Cardiac muscle cell (in vitro differentiated cells and primary cell): Measurements from ENCODE around the gene ZFP36L2. TPM values are rescaled to one million over a fixed set of nuclear protein-coding genes. Genes with fewer than 3 reads are reported as not detected.

ENCODE experiments used
- DNase-seq, 2 donors: peaks; one replicate each; pipeline versions ENCODE4 v3.0.0 to v3.0.0-alpha.2; 2010 to 2017; ENCODE audit warnings: low read depth in 1 of 2, low spot score in 1 of 2
- H3K27ac ChIP-seq: fragments of 200-600 bp; sonication (generic); 2 replicates; pipeline ENCODE4 v1.5.1; 2016
- H3K27me3 ChIP-seq: fragments of 200-600 bp; sonication (generic); 2 replicates; pipeline ENCODE4 v1.6.0; 2016; ENCODE audit warnings: control low read depth
- H3K36me3 ChIP-seq: fragments of 200-600 bp; sonication (generic); 2 replicates; pipeline ENCODE4 v1.5.1; 2016; ENCODE audit warnings: control low read depth
- H3K4me1 ChIP-seq: fragments of 200-600 bp; sonication (generic); 2 replicates; pipeline ENCODE4 v1.8.1; 2017; ENCODE audit warnings: low read depth, mild to moderate bottlenecking, mixed run types
- H3K4me3 ChIP-seq: fragments of 200-600 bp; sonication (generic); 2 replicates; pipeline ENCODE4 v1.5.1; 2016; ENCODE audit warnings: mild to moderate bottlenecking
- H3K9me3 ChIP-seq: fragments of 200-600 bp; sonication (generic); 2 replicates; pipeline ENCODE4 v1.5.1; 2017; ENCODE audit warnings: low read depth, mild to moderate bottlenecking, control low read depth
- polyA plus RNA-seq: library from polyadenylated mRNA; unstranded; fragments of >200 nt; fragmentation: Nextera tagmentation; extraction: Ambion mirVana; gene quantifications from 2 replicates; pipeline ENCODE4 v1.2.1, GENCODE V29; 2016
- total RNA-seq: library from RNA; depleted of rRNA; stranded (reverse); fragments of >200 nt; gene quantifications from 2 replicates; pipeline ENCODE4 v1.2.3, GENCODE V29; 2016
- TF ChIP-seq, protein P1 (sequence below): IDR thresholded peaks from 2 replicates; pipeline ENCODE4 v1.5.1; 2012; ENCODE audit warnings: low read depth, mild to moderate bottlenecking, low read length

Gene ZFP36L2
- total and polyA plus RNA-seq, 2 experiments from 2014 or later, result 27.6 to 73.9 TPM

DNA sequence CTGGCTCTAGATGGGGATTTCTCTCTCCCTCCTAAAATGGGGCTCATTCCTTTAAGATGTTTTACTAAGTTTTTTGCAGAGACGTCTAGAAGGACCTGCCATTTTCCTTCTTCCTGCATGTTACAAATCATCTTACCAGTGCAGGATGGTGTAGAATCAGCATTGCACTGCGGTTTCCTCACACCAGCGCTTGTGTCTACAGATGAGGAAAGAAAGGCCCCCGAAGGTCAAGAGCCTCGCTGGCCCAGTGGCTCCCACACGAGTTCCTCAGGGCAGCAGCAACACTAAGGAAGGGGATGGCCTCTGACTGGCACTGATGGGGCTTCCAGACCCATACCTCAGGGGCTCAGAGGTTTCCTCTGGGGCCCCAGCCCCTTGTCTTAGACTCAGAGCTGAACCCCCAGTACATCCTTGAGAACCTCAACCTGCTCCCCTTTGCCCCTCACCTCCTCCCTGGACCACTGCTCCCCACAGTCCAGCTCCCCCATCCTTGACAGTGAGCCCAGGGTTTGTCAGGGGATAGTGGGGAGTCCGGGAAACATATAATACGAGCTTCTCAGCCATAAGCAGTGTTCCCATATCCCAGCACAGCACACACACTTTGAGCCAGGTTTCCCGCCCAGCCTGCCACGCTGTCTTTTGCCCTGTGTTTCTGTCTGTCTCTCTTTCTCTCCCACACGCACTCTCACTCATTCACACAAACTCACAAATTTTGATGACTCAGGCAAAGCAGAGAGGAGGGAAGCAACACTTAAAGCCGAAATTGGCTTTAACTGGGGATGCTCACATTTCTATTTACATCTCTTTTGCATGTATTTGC, 29.4 kb downstream of the ZFP36L2 start:
- TF ChIP-seq, protein P1, sequence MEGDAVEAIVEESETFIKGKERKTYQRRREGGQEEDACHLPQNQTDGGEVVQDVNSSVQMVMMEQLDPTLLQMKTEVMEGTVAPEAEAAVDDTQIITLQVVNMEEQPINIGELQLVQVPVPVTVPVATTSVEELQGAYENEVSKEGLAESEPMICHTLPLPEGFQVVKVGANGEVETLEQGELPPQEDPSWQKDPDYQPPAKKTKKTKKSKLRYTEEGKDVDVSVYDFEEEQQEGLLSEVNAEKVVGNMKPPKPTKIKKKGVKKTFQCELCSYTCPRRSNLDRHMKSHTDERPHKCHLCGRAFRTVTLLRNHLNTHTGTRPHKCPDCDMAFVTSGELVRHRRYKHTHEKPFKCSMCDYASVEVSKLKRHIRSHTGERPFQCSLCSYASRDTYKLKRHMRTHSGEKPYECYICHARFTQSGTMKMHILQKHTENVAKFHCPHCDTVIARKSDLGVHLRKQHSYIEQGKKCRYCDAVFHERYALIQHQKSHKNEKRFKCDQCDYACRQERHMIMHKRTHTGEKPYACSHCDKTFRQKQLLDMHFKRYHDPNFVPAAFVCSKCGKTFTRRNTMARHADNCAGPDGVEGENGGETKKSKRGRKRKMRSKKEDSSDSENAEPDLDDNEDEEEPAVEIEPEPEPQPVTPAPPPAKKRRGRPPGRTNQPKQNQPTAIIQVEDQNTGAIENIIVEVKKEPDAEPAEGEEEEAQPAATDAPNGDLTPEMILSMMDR, result no peak
- peaks cover 28% of the 10 kb centered on the region for H3K4me1 ChIP-seq
- H3K27ac ChIP-seq, result no peak overlapping the region
- H3K4me3 ChIP-seq, result no peak overlapping the region
- DNase-seq, result no peak
- no peaks in the 10 kb centered on the region for H3K27me3 ChIP-seq
- no peaks in the 10 kb centered on the region for H3K36me3 ChIP-seq
- no peaks in the 10 kb centered on the region for H3K9me3 ChIP-seq

DNA sequence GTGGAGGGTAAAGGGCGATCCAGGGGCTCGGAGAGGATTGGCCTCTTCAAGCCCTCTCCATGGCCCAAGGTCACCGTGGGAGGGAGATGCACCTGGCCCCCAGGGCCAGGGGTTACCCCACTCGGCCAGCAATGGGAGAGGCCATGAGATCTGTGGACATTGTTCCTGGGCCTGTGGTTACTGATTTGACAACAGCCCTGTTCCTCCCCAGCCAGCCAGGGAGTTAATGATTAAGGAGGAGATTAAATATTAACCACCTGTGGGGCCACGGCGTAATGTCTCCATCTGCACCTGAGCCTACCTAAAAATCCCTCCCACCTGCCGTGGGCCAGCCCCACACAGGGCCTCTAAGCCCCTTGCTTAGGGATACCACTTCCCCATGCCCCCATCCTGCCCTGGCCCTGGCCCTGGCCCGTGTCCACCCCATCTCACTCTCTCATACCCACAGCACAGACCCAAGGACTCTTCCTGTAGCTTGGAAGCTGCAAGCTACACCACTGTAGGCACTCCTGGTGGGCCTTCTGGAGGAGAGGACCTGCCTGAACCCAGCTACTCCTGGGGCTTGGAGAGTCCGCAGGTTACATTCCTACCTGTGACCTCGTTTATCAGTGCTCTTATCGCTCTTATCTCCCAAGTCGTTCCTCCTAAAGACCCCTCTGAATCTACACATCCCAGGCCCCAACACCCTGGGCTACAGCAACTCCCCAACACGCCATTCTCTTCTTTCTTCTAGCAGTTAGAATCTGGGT, 32.1 kb downstream of the ZFP36L2 start:
- Histone ChIP-seq H3K9me3 (no peaks in the 10 kb centered on the region), H3K36me3 (no peaks in the 10 kb centered on the region), H3K27me3 (no peaks in the 10 kb centered on the region), H3K4me3 (no peak overlapping the region), H3K4me1 (peaks cover 36% of the 10 kb centered on the region), H3K27ac (peak overlapping the region; percentile 8)
- TF ChIP-seq, protein P1, result no peak
- DNase-seq, result no peak

DNA sequence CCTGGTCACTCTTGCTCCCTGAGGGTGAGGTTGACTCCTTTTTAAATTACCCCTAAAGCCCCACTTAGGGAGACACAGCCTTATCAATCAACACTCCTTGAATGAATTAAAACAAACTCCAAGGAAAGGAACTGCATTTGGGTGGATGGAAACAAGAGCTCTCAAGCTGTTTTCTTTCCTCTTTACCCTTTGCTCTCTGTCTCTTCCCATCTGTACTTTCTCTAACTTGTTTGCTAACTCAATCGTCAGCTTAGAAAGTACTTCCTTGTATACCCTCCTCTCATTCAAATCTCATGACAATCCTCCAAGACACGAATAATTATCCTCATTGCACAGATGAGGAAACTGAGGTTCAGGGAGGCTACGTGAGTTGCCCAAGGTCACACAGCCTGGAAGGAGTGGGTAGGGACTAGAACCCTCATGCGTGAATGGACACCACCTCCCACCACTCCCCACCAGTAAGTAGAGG, 32.7 kb downstream of the ZFP36L2 start:
- Histone ChIP-seq H3K27me3 (no peaks in the 10 kb centered on the region), H3K9me3 (no peaks in the 10 kb centered on the region), H3K4me3 (no peak overlapping the region), H3K36me3 (no peaks in the 10 kb centered on the region), H3K27ac (no peak overlapping the region), H3K4me1 (peaks cover 39% of the 10 kb centered on the region)
- TF ChIP-seq, protein P1, result no peak
- no peak for DNase-seq

DNA sequence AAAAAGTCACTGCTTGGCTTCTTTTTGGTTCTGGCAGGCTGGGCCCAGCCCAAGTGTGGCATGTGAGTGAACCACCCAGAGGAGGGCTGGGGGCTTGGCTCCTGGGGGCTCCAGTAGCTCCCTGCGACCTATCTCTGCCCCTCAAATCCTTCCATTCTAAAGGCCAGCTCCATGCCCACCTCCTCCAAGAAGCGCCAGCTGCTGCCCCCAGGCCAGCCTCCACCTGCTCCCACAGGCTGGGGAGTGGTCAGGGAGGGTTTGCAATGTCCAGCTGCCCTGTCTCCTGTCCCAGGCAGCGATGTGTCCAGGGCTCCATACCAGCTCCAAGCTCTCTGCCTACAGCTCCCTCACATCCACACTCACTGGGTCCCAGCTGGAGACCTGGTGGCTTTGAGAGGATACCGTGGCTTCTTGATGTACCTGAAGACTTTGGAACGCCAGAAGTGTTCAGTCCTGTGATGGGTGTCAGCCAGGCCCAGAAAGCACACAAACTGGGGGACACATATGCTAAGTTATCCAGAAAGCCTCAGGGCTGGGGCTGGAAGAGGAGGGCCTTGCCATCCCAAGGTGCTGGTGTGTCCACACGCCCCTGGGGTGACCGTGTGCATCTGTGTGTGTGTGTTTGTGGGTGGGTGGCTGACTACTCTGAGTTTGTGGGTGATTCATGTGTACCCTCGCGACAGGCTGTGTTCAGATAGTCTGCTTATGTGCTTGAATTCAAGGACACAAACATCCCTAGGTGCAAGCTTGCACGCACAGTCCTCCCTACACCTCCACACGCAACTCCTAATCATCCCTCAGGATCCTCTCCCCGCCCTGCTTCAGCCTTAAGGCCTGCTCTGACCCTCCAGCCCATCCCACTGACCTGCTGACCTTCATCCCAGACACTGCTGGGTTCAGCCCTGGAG, 33.4 kb downstream of the ZFP36L2 start:
- Histone ChIP-seq H3K36me3 (no peaks in the 10 kb centered on the region), H3K27me3 (no peaks in the 10 kb centered on the region), H3K9me3 (no peaks in the 10 kb centered on the region), H3K4me1 (peaks cover 39% of the 10 kb centered on the region), H3K4me3 (no peak overlapping the region), H3K27ac (no peak overlapping the region)
- TF ChIP-seq, protein P1, result no peak
- DNase-seq, result no peak

DNA sequence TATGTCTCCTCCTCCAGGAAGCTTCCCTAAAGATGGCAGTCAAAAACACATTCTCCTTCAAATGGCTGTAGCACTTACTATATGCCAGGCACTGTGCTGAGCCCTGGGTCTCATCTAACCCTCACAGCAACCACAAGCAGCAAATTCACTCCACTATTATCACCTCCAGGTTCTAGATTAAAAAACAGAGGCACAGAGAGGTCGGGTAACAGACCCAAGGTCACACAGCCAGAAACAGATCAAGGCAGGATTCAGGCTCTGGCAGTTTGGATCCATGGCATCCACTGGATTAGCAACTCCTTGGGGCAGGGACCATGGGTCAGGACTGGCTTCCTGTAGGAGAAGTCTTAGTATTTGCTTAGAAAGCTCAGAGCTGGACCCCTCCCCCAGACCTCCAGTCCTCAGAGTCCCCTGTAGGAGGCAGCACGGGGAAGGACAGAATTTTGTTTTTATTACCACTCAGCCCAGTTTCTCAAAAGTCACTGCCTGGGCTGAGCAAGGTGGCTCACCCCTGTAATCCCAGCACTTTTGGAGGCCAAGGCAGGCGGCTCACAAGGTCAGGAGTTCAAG, 34.4 kb downstream of the ZFP36L2 start:
- no peak overlapping the region for H3K27ac ChIP-seq
- TF ChIP-seq, protein P1, result peak; percentile 31
- no peaks in the 10 kb centered on the region for H3K27me3 ChIP-seq
- peaks cover 33% of the 10 kb centered on the region for H3K4me1 ChIP-seq
- H3K36me3 ChIP-seq, result no peaks in the 10 kb centered on the region
- H3K9me3 ChIP-seq, result no peaks in the 10 kb centered on the region
- no peak for DNase-seq
- no peak overlapping the region for H3K4me3 ChIP-seq
